GM19467 (cell line): ENCODE measurements around the gene VIPR2.
"Not testable (repeated sequence)": the region's sequence is repeated elsewhere in the genome, so short reads cannot be mapped to it uniquely, and the experiment has no call there.

ENCODE experiments used
- ATAC-seq: cut with Tn5 transposase; IDR thresholded peaks from one replicate; pipeline ENCODE4 v1.9.1; 2021; ENCODE audit warnings: mild to moderate bottlenecking, moderate library complexity; ENCODE audit not compliant: unreplicated experiment

Gene VIPR2

DNA sequence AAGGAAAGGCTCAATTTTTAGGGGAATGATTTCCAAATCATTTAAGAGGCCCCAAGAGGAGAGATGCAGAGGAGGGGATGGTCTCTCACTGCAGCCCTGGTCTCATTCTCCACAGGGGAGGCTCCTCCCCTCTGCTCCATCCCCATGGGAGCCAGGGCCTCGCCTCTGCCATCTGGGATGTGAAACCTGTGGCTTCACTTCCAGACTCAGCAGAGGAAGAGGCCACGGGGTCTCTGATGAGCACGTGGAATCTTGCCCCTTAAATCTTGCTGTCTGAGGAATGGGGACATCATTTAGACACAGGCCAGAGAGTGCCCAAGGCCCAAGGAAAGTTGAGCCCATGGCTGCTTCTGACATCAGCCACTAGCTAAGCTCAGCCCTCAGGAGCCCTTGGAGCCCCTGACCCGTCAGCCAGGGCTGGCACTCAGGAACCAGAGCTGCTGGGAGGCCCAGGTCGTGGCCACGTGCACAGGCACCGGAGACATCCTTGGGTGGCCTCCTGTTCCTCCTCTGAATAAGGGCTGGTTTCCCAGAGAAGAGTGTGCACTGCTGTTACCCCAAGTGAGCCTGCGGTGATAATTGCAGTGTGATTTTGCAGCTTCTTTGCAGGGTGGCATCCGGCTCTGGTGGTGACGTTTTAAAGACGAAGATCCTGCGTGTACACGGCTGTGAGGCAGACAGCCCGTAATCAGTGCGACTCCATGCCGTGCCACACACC lies 50.5 kb downstream of the VIPR2 start:
- no peak for ATAC-seq

DNA sequence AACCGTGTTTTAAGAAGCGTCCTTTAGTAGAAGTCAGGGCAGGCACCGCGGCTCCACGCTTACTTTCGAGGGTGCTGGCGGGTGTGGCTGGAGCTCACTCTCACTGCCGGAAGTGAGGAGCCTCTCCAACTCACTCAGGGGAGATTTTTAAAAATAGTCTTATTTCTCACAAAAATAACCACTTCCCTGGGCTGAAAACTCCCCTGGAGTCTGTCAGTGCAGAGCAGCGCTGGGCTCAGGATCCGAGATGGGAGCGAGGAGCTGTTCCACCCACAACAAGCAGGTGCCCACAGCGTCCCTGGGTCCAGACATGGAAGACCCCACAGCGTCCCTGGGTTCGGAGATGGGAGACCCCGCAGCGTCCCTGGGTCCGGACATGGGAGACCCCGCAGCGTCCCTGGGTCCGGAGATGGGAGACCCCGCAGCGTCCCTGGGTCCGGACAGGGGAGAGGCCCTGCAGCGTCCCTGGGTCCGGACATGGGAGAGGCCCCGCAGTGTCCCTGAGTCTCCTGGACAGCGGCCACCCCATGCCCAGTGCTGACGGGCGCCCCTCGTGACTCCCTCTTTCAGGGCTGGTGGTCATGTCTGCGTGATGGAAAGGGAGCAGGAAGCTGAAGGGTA lies 51.2 kb downstream of the VIPR2 start:
- no peak for ATAC-seq

DNA sequence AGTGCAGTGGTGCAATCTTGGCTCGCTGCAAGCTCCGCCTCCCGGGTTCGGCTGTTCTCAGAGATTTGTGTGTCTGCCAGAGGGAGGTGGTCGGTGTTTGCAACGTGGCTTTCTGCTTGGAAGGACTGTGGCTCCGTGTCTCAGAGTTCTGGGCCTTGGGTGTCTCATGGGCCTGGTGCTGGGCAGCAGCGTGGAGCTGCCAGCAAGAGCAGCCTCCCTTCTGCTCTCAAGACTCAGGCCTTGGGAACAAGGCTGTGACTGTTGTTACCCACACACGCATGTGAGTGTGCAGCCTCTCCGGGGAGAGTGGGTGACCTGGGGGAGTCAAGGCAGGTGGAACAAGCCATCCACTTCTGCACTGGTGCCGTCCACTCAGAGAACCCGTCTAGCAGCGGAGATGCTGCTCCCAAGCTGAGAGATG lies 52.0 kb downstream of the VIPR2 start:
- no peak for ATAC-seq

DNA sequence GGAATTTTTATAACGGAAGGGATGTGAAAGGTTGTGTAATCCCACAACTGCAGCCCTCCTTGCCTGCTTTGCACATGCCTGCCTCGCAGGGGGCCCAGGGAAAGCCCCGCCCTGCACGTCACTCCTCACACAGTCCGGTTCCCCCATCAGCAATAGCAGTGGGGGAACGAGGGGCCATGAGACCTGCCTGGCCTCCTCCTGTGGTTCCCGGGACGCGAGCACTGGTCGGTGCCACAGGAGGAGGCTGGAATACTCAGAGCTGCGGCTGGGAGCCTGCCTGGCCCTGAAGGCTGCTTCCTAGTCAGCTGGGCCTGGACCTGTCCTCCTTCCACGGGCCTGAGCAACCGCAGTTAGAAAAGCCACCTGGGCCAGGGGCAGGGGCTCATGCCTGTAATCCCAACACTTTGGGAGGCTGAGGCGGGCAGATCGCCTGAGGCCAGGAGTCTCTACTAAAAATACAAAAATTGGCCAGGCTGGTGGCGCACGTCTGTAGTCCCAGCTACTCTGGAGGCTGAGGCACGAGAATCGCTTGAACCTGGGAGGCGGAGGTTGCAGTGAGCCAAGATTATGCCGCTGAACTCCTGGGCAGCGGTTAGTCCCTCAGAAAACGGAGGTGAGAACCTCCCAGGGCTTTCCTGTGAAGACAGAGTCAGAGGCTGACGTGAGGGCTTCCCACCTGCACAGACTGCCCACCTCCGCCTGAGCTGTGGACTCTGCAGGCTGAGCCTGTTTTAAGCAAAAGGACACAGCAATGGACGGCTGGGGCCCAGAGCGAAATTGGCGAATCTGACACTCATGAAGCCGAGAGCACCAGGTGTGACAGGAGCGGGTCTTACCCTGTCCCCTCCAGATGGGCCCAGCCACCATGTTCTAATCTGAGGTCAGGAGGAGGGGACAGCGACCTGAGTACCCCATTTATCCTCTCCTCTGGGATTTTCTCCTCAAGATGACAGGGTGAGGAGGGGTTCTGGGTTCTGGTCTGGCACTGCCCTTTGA lies 52.9 kb downstream of the VIPR2 start:
- no peak for ATAC-seq

DNA sequence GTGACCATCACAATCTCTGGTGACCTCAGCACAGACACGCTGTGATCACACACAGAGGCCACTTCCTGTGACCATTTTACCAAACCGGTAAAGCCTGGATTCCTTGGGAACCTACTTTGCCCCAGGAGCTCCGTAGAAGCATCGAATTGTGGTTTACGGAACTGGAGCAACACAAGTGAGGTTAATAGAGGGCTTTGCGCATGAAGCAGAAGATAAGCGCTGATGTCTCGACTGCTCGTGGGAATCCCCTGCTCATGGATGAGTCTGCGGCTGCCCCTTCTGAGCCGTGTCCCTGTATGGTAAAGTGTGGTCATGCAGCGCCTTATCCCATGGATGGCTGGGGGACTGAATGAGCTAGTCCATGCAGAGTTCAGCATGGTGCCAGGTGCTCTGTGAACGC lies 53.6 kb downstream of the VIPR2 start:
- no peak for ATAC-seq

DNA sequence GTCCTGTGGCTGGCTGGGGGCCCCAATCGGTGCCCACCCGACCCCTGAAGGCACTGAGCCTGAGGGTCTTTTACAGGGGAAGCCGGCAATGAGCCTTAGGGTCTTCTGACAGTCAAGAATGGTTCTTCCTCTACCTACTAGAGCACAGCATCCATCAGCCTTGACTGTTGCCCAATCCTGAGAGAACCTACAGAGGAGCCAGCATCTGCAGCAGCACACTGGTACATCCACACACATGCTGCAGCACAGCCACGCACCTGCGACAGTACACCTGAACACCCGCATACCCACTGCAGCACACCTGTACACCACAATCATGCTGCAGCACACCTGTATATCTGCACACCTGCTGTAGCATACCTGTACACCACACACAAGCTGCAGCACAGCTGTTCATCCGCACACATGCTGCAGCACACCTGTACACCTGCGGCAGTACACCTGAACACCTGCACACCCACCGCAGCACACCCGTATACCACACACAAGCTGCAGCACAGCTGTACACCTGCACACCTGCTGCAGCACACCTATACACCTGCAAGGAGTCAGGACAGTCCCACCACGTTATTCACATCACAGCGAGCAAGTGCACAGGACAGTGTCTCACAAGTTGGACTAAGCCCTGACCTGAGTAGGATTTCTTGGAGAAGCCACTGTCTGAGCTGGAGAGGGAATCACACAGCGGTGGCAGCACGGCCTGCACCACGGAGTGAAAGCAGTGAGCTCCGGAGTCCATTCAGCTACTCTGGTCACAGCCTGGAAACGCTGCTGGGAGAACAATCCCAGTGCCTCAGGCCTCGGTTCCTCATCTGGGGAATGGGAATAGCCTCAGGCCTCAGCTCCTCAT lies 56.4 kb downstream of the VIPR2 start:
- ATAC-seq: no peak

DNA sequence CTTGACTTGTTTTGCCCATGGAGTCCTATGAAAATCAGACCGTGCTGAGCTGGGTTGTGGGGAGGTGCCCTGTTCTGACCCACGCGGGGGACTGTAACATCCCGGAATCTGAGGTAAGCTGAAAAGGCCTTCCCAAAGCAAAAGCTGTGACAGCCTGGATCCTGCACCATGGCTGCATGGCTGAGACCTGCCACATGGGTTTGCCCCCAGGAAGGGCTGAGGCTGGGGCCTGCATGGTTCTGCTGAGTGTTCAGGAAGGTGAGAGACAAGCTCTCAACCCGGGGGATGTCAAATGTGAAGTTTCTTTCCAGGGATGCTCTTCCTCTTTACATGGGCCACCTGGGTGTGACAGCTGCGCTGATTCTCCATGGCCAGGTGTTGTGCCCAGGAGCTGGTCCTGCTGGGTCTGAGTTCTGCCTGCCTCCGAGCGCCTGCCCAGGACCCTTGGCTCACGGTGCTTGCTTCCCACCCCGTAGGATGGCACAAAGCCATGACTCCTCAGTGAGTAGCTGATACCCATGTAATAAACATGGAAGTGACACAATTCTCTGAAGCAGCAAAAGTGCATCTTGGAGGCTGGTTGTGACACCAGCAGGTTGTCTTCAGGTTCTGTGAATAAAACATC lies 58.3 kb downstream of the VIPR2 start:
- ATAC-seq: no peak

DNA sequence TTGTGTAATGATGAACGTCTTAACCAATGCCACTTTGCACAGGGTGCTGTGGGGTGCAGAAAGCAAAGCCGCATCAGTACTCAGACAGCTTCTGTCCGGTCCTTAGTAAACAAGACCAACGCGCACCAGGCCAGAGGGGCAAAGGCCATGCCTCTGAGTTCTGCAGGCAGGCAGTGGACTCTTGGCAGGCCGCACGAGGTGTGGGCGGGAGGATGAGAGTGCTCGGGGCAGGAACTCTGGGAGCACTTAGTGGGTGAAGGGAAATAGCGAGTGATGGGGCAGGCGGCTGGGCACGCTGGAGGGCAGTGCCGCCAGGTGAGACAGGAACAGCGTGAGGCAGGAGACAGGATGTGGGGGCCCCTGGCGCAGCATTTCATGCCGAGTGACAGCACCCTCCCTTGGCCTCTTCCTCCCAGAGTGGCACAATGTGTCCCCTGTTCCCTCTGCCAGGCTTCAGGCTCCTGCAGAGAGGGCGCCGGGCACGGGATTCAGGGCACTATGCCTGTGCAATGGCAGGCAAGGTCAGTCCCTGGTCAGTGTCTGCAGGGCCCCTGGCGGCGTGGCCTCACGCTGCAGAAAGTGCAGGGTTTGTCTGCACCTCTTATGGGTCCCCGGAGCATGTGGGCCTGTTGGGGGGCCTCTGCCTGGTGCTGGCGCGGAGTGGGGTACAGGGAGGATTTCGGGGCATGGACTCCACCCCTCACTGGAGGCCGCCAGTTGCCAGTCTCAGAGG lies 60.4 kb downstream of the VIPR2 start:
- ATAC-seq: no peak

DNA sequence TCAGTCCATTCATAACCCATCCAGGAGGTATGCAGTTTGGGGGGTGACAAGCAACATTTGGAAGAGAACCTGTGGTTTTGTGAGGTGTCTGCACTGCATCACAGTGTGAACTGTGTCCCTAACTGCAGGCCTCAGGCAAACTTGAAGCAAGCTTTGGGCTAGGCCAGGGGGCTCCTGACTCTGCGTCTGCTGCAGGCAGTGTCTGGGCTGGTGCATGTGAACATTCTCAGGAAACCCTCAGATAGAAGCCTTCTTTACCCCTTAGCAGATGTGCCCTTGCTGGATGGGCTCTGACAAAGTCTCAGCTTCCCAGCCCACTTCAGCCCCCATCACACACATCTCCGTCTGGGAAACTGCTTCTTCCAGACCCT lies 61.0 kb downstream of the VIPR2 start:
- ATAC-seq: no peak

DNA sequence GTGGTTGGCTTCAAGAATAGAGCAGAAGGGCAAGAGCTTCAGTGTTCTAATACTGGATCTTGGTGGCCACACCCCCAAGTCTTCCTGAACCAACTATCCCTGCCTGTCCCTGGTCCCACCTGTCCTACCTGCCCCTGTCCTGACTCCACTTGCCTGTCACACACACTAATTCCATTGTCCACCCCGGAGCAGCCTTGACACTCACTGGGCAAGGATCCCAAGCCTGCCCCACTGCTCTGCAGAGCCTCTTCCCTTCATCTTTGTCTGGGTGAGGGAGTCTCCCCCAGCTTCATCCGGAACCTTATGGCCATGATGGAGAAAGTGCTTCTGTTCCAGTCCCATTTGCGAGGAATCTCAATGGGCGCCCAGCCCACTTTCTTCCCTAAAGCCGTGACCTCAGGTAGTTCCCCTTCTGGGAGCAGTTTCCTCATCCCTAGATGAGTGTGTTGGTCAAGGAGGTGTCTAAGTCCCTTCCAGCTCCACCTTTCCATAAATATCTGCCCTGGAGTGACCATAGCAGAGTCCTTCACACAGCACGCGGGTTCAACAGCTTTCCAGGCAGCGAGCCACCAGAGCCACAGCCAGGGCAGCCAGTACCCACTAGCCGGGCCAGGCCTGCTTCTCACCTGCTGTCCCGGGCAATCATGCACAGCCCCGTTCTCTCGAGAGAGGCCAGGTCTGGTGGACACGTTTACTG lies 61.5 kb downstream of the VIPR2 start:
- no peak for ATAC-seq

DNA sequence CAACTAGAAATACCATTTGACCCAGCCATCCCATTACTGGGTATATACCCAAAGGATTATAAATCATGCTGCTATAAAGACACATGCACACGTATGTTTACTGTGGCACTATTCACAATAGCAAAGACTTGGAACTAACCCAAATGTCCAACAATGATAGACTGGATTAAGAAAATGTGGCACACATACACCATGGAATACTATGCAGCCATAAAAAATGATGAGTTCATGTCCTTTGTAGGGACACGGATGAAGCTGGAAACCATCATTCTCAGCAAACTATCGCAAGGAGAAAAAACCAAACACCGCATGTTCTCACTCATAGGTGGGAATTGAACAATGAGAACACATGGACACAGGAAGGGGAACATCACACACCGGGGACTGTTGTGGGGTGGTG lies 62.6 kb downstream of the VIPR2 start:
- not testable (repeated sequence) for ATAC-seq

DNA sequence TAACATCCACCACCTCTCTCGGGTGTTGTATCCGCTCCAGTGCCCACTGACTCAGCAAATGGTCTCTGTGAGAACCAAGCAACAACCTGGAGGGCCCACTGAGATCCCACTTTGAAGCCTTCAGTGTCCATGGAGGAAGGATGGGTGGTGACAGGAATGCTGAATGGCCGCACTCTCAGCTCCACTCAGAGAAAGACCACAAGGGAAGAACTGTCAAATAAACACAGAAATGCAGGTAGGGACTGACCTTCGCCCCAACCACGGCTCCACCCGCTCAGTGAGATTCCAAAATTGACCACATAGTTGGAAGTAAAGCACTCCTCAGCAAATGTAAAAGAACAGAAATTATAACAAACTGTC lies 65.8 kb downstream of the VIPR2 start:
- no peak for ATAC-seq

DNA sequence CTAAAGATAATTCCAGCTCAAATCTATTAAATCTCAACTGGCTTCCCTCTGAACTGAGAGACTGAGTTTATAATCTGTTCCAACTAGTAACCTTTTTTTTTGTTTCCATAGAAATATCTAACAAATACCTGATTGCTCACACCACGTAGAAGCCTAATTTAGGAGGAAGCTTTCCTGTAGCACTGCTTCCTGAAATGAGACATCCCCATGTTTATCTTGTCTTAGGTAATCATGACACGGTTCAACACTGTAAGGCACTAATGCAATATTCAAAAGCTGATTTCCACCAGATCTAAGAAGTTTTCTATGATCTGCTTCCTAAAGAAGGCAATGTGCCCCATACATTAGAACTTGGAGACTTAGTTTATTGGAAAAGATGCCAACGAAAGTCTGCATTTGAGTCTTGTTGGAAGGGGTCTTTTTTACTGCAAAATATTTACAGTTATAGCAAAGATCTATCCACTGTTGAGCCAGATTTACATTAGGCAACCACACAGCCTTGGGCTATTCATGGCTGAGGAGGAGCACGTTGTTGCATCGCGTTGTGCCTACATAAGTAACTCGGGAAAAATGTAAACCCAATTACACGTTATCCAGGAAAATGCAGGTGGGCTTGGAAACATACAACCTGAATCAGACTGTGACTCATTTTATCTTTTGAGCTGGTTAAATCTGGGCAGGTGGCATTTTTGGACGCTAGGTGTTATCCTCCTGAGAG lies 66.3 kb downstream of the VIPR2 start:
- no peak for ATAC-seq

DNA sequence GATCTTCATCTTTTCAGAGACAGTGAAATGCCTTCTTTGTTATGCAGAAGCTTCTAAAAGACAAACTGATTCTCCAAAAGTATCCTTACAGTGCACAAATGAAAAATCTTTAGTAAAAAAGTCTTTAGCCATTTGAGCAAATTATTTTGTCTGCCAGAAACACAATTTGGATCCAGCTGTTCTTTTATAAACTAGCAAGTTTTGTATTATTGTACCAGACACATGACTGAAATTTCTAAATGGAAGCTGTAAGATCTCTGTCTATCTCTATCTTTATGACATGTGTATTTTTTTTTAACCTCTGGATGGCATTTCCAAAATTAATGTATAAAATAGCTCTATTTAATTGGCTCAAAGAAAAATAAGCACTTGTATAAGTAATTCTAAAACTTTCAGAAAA lies 68.3 kb downstream of the VIPR2 start:
- no peak for ATAC-seq

DNA sequence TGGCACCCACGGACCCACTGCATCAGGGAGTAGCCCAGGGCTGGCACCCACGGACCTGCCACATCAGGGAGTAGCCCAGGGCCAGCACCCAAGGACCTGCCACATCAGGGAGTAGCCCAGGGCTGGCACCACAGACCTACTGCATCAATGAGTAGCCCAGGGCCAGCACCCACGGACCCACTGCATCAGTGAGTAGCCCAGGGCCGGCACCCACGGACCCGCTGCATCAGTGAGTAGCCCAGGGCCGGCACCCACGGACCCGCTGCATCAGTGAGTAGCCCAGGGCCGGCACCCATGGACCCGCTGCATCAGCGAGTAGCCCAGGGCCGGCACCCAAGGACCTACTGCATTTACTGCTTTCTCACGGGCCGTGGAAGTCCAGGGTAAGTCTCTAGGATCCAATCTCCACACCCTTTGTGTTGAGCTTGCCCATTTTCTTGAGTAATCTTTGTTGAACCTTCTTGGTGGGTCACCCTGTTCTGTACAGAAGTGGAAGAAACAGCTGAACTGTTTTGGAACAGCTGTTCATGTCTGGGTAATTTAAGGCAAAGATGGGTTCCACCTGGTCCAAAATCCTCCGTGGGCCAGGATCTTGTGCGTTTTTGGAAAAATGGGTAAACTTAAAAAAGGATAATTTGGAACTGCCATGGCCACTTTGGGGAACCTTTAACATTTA lies 69.0 kb downstream of the VIPR2 start:
- no peak for ATAC-seq

DNA sequence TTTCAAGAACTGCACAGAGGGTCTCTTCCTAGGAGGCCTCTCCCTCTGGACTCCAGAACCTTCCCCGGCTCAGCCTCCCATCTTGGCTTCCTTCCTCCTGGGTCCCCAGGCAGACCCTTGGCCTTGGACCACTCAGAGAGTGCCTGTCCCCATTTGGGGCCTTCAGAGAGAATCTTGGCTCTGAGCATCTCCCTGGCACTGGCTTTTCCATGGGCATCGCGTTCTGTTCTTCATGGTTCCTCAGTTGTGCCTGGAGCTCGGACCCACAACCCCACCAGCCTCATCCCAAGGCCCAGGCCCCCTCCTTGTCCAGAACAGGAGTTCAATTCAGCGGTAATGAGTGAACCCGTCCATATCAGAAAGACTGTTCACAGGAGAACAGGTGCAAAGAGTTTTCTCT lies 73.4 kb downstream of the VIPR2 start:
- no peak for ATAC-seq

DNA sequence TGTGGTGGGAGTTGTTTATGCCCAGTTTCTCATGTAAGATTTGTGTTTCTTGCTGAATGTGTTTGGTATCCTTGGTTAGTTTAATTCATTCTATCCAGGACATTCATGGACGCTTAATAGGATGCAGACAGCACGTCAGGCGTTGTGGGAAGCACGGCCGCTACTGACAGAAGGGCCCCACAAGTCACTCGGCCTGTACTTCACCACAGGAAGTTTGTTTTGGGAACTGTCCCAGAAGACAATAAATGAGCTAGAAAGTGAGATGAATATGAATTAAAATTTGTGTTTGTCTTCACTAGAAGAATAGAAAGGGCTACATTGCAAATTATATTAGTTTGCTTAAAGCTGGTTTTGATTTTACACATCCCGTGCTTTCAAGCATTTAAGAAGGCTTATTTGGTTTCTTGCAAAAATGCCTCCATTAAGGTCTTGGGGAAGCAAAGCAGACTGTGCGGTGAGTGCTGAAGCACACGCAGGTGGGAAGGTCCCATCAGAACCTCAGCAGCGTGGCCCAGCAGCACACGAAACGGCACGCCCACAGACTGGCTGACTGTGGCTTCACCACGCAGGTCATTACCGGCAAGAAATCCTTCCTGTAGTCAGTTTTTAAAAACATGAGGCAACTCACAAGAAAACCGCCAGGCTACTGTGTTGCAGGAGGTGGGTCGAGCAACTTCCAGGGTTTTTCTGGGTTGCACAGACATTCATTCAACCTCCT lies 74.1 kb downstream of the VIPR2 start:
- no peak for ATAC-seq
